ENCODE data around the gene FANCI. TPM values are rescaled to one million over a fixed set of nuclear protein-coding genes. Genes with fewer than 3 reads are reported as not detected.

Gene FANCI
- total and polyA plus RNA-seq, 2 experiments from 2014 or later = 63.6 to 66.8 TPM

- TF ChIP-seq ZNF462 (CRISPR knock-in tag; IDR thresholded peaks at IDR 0.05) (no peak), ZNF114 (CRISPR knock-in tag; IDR thresholded peaks at IDR 0.05) (no peak), CTCF (conservative IDR thresholded peaks at IDR 0.05; ENCODE audit: low read depth in 2 of 2) (no peak), STAT1 (IDR thresholded peaks at IDR 0.05; ENCODE audit: unreplicated experiment) (no peak), JUNB (IDR thresholded peaks at IDR 0.05; ENCODE audit: unreplicated experiment) (no peak), ZNF331 (CRISPR knock-in tag; IDR thresholded peaks at IDR 0.05; ENCODE audit: low read depth) (no peak), EZH2phosphoT487 (IDR thresholded peaks at IDR 0.05; ENCODE audit: unreplicated experiment) (no peak)
Measured at GRCh38 chr15:89283201-89283600, 39.4 kb downstream of the FANCI start (continued).

- Mint-ChIP-seq H3K4me1 (no peaks in the 10 kb centered on the region), H3K4me3 (no peak overlapping the region), H3K36me3 (ENCODE audit: low read depth) (peaks cover 87% of the 10 kb centered on the region), H3K27me3 (ENCODE audit: insufficient read depth, low read depth, poor library complexity) (peaks cover 4% of the 10 kb centered on the region), H3K9me3 (peaks cover 9% of the 10 kb centered on the region; the same call in 2 of the 3 replicates), H3K27ac (no peak overlapping the region)
- Histone ChIP-seq H3K4me1 (ENCODE audit: insufficient read depth) (no peaks in the 10 kb centered on the region), H3K9me2 (ENCODE audit: insufficient read depth) (no peaks in the 10 kb centered on the region), H3F3A (replicated peaks; ENCODE audit: low read depth) (no peaks in the 10 kb centered on the region), H3K4me2 (no peak overlapping the region), H3K79me2 (replicated peaks; ENCODE audit: insufficient read depth) (no peaks in the 10 kb centered on the region), H3K27ac (ENCODE audit: low read depth) (no peak overlapping the region), H3K36me3 (ENCODE audit: insufficient read depth) (peaks cover 74% of the 10 kb centered on the region), H3K27me3 (ENCODE audit: insufficient read depth) (no peaks in the 10 kb centered on the region), H2AFZ (no peak overlapping the region), H3K4me3 (no peak overlapping the region), H4K20me1 (replicated peaks; ENCODE audit: insufficient read depth) (peaks cover 8% of the 10 kb centered on the region; the same call in 1 of the 2 replicates)
- ATAC-seq (no peak), DNase-seq (ENCODE audit: low spot score) (no peak)
- TF ChIP-seq POLR2AphosphoS5 (IDR thresholded peaks at IDR 0.05; ENCODE audit: low read depth) (no peak), JUNB (IDR thresholded peaks at IDR 0.05; ENCODE audit: unreplicated experiment) (no peak), EZH2phosphoT487 (IDR thresholded peaks at IDR 0.05; ENCODE audit: unreplicated experiment) (no peak), EZH2 (IDR thresholded peaks at IDR 0.05; ENCODE audit: low read depth, unreplicated experiment) (no peak), ZNF114 (CRISPR knock-in tag; IDR thresholded peaks at IDR 0.05) (no peak), CTCF (conservative IDR thresholded peaks at IDR 0.05; ENCODE audit: low read depth in 2 of 2) (no peak), REST (IDR thresholded peaks at IDR 0.05; ENCODE audit: unreplicated experiment) (no peak), ZNF331 (CRISPR knock-in tag; IDR thresholded peaks at IDR 0.05; ENCODE audit: low read depth) (no peak), STAT1 (IDR thresholded peaks at IDR 0.05; ENCODE audit: unreplicated experiment) (no peak)
Measured at GRCh38 chr15:89291934-89292438, 48.2 kb downstream of the FANCI start.

Data from GM23338 (cell line).